Heart left ventricle (tissue), 13 donors: ENCODE measurements around the gene ISOC1.

Experiments used
- POLR2A ChIP-seq, 2 donors: fragments of 450-650 bp; IDR thresholded peaks; one replicate each; pipeline ENCODE4 v1.6.1; 2017; ENCODE audit warnings: antibody characterized with exemption in 2 of 2, mild to moderate bottlenecking in 2 of 2, moderate library complexity in 2 of 2
- TF ChIP-seq, protein P1 (sequence below), 12 donors: fragments of 200-600 bp; sonication (generic) in 4 of 12; IDR thresholded peaks; one replicate each; pipeline versions ENCODE4 v1.5.0 to v1.8.0; 2018 to 2022; ENCODE audit warnings: antibody characterized with exemption in 12 of 12, mild to moderate bottlenecking in 5 of 12
- donor health status: ischemic (EF 13 %, LVEDD 7.1; RV severe dilation, severe dysfunction).
- donor health status: DM: no; HTN: yes; CAD: no.
- donor health status: DM: no; HTN: no; CAD: no.
- donor health status: ischemic (EF 25% LVEDD 6.9; RV normal size, moderate dysfunction).
- donor health status: ischemic (EF 25% LVEDD 5.7; RV mildly dilated, moderate dysfunction).
- donor health status: ischemic (EF 35%, LVEDD 5.7; RV mildly dilated, moderate dysfunction).
- donor health status: nonischemic (EF 11% LVEDD 7.7; RV severe dilation, severe dysfunction).
- donor health status: DM: yes; HTN: yes; CAD: no.
- donor health status: PGD.
- donor health status: ischemic (EF 29% LVEDD 5.4; RV normal size, mild dysfunction).
- donor health status: nonischemic (EF 23%, LVEDD 6.1; RV moderate dilation, normal function).

DNA sequence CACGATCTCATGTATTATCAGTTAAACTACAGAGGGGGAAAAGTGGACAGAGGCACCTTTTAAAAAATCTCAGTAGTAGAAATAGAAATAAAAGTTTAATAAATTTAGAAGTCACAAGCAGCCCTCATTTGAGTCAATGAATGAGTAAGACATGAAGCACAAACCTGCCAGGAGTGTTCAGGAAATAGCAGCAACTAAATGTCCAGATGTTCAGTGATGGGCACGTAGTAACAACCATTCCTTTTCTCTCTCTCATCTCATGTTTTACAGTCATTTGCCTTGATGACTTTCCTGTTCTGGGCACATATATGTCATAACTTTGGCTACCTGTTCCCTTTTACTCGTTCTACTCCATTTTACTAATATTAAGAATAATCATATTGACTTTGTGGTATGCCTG is 17.7 kb downstream of the ISOC1 start:
- no peak for TF ChIP-seq POLR2A (IDR thresholded peaks at IDR 0.05)
- TF ChIP-seq, protein P1, sequence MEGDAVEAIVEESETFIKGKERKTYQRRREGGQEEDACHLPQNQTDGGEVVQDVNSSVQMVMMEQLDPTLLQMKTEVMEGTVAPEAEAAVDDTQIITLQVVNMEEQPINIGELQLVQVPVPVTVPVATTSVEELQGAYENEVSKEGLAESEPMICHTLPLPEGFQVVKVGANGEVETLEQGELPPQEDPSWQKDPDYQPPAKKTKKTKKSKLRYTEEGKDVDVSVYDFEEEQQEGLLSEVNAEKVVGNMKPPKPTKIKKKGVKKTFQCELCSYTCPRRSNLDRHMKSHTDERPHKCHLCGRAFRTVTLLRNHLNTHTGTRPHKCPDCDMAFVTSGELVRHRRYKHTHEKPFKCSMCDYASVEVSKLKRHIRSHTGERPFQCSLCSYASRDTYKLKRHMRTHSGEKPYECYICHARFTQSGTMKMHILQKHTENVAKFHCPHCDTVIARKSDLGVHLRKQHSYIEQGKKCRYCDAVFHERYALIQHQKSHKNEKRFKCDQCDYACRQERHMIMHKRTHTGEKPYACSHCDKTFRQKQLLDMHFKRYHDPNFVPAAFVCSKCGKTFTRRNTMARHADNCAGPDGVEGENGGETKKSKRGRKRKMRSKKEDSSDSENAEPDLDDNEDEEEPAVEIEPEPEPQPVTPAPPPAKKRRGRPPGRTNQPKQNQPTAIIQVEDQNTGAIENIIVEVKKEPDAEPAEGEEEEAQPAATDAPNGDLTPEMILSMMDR (IDR thresholded peaks at IDR 0.05) = no peak
